Liver (tissue), 9 donors: ENCODE measurements around the gene NISCH. TPM values are rescaled to one million over a fixed set of nuclear protein-coding genes. Genes with fewer than 3 reads are reported as not detected.

Experiments
- DNase-seq: peaks from one replicate; pipeline ENCODE4 v3.0.0-alpha.2; 2017; ENCODE audit warnings: low spot score
- H3K27ac ChIP-seq, 2 donors: one replicate each; pipeline ENCODE4 v1.7.0; 2013; ENCODE audit warnings: inconsistent platforms in 2 of 2, low read length in 2 of 2, control low read depth in 1 of 2, low read depth in 1 of 2, mild to moderate bottlenecking in 1 of 2
- H3K27me3 ChIP-seq, 4 donors: one replicate each; pipeline versions ENCODE4 v1.6.1 to v1.7.0; 2013; ENCODE audit warnings: low read length in 3 of 4, inconsistent platforms in 1 of 4, mild to moderate bottlenecking in 1 of 4, moderate library complexity in 1 of 4; ENCODE audit not compliant: control insufficient read depth in 4 of 4, insufficient read depth in 4 of 4
- H3K36me3 ChIP-seq, 4 donors: one replicate each; pipeline versions ENCODE4 v1.6.1 to v1.7.0; 2013; ENCODE audit warnings: low read length in 3 of 4, mild to moderate bottlenecking in 3 of 4, low read depth in 1 of 4, moderate library complexity in 1 of 4; ENCODE audit not compliant: control insufficient read depth in 4 of 4, insufficient read depth in 3 of 4
- H3K4me1 ChIP-seq, 4 donors: one replicate each; pipeline versions ENCODE4 v1.6.1 to v1.7.0; 2013; ENCODE audit warnings: low read length in 3 of 4, mild to moderate bottlenecking in 3 of 4, moderate library complexity in 1 of 4; ENCODE audit not compliant: control insufficient read depth in 4 of 4, insufficient read depth in 4 of 4
- H3K4me3 ChIP-seq, 3 donors: one replicate each; pipeline versions ENCODE4 v1.6.1 to v1.7.0; 2013; ENCODE audit warnings: low read length in 3 of 3, control low read depth in 1 of 3, low read depth in 1 of 3, mild to moderate bottlenecking in 1 of 3
- H3K9ac ChIP-seq, 2 donors: one replicate each; pipeline ENCODE4 v1.7.0; 2013; ENCODE audit warnings: low read length in 2 of 2, mild to moderate bottlenecking in 2 of 2, moderate library complexity in 2 of 2, control low read depth in 1 of 2, low read depth in 1 of 2
- H3K9me3 ChIP-seq, 4 donors: one replicate each; pipeline versions ENCODE4 v1.6.1 to v1.7.0; 2013; ENCODE audit warnings: low read length in 3 of 4; ENCODE audit not compliant: control insufficient read depth in 4 of 4
- ATF3 ChIP-seq: IDR thresholded peaks from 2 replicates; pipeline ENCODE4 v1.6.1; 2016; ENCODE audit warnings: antibody characterized with exemption
- CTCF ChIP-seq: fragments of 150-350 bp; IDR thresholded peaks from 2 replicates; pipeline ENCODE4 v1.5.1; 2017; ENCODE audit warnings: improper control_type of control experiment, low read depth, low read length; ENCODE audit not compliant: missing input control
- EGR1 ChIP-seq, 2 donors: IDR thresholded peaks; 2 replicates each; pipeline ENCODE4 v1.6.1; 2016 to 2018; ENCODE audit warnings: antibody characterized with exemption in 2 of 2, low read depth in 2 of 2
- FOXA1 ChIP-seq: IDR thresholded peaks from 2 replicates; pipeline ENCODE4 v1.6.1; 2016; ENCODE audit warnings: antibody characterized with exemption
- FOXA2 ChIP-seq: IDR thresholded peaks from 2 replicates; pipeline ENCODE4 v1.6.1; 2016; ENCODE audit warnings: antibody characterized with exemption
- GABPA ChIP-seq, 2 donors: IDR thresholded peaks in 1 of 2; conservative IDR thresholded peaks in 1 of 2; 2 replicates each; pipeline ENCODE4 v1.6.1; 2016; ENCODE audit warnings: antibody characterized with exemption in 2 of 2, mild to moderate bottlenecking in 1 of 2, moderate library complexity in 1 of 2
- HNF4A ChIP-seq, 2 donors: conservative IDR thresholded peaks; 2 replicates each; pipeline ENCODE4 v1.6.1; 2016; ENCODE audit warnings: antibody characterized with exemption in 2 of 2, mild to moderate bottlenecking in 2 of 2
- HNF4G ChIP-seq: IDR thresholded peaks from 2 replicates; pipeline ENCODE4 v1.6.1; 2016; ENCODE audit warnings: antibody characterized with exemption
- JUND ChIP-seq, 2 donors: IDR thresholded peaks; 2 replicates each; pipeline ENCODE4 v1.6.1; 2016; ENCODE audit warnings: antibody characterized with exemption in 2 of 2
- MAX ChIP-seq: IDR thresholded peaks from 2 replicates; pipeline ENCODE4 v1.6.1; 2016; ENCODE audit warnings: antibody characterized with exemption
- NR2F2 ChIP-seq: IDR thresholded peaks from 2 replicates; pipeline ENCODE4 v1.6.1; 2016; ENCODE audit warnings: antibody characterized with exemption
- RAD21 ChIP-seq, 2 donors: IDR thresholded peaks; 2 replicates each; pipeline ENCODE4 v1.6.1; 2016; ENCODE audit warnings: antibody characterized with exemption in 2 of 2, mild to moderate bottlenecking in 2 of 2
- REST ChIP-seq: IDR thresholded peaks from 2 replicates; pipeline ENCODE4 v1.6.1; 2016; ENCODE audit warnings: antibody characterized with exemption, mild to moderate bottlenecking
- RXRA ChIP-seq, 2 donors: IDR thresholded peaks; 2 replicates each; pipeline ENCODE4 v1.6.1; 2017 to 2018; ENCODE audit warnings: antibody characterized with exemption in 2 of 2, mild to moderate bottlenecking in 1 of 2
- SP1 ChIP-seq: IDR thresholded peaks from 2 replicates; pipeline ENCODE4 v1.6.1; 2018; ENCODE audit warnings: antibody characterized with exemption, mild to moderate bottlenecking
- TAF1 ChIP-seq: conservative IDR thresholded peaks from 2 replicates; pipeline ENCODE4 v1.6.1; 2016; ENCODE audit warnings: antibody characterized with exemption, mild to moderate bottlenecking
- YY1 ChIP-seq: IDR thresholded peaks from 2 replicates; pipeline ENCODE4 v1.6.1; 2016; ENCODE audit warnings: antibody characterized with exemption, mild to moderate bottlenecking
- ZBTB33 ChIP-seq: IDR thresholded peaks from 2 replicates; pipeline ENCODE4 v1.6.1; 2016; ENCODE audit warnings: antibody characterized with exemption
- WGBS: extraction: QIAGEN DNeasy Blood & Tissue Kit; methylation state at CpG from one replicate; pipeline ENCODE4 v1.1.7; 2013; 5-methylcytosine and 5-hydroxymethylcytosine counted together
- polyA plus RNA-seq, 2 donors: library from polyadenylated mRNA; stranded (reverse) in 1 of 2; unstranded in 1 of 2; fragments of 200-250 nt in 1 of 2; fragments of >200 nt in 1 of 2; fragmentation: Nextera tagmentation in 1 of 2; extraction: Ambion mirVana in 1 of 2; gene quantifications; one replicate each; pipeline versions ENCODE4 v1.2.1 to v1.2.3, GENCODE V29; 2013 to 2015
- total RNA-seq, 2 donors: library from RNA; depleted of rRNA; stranded (reverse); fragments of >200 nt; gene quantifications; one replicate each; pipeline ENCODE4 v1.2.3, GENCODE V29; 2014
- donor health status: healthy.
- donor health status: healthy.
- donor health status: healthy.
- donor health status: healthy.
- donor health status: healthy.

NISCH gene
- total and polyA plus RNA-seq, 4 donors: 10.8 to 39.8 (median 17.6) TPM

- H3K36me3 ChIP-seq: no peaks in the 10 kb centered on the region
- peak; percentile 59 for DNase-seq
- 65% methylated on average over 5 of the region's 5 CpGs for WGBS
- H3K4me3 ChIP-seq: peak overlapping the region in 1 of 3 donors; percentile 47
- H3K27me3 ChIP-seq: no peaks in the 10 kb centered on the region
- no peak overlapping the region for H3K27ac ChIP-seq
- peaks cover 3 to 14% (median 9%) of the 10 kb centered on the region in 4 donors for H3K4me1 ChIP-seq
- H3K9me3 ChIP-seq: no peaks in the 10 kb centered on the region
- TF ChIP-seq ZBTB33: no peak
- no peak for TF ChIP-seq MAX
- no peak for TF ChIP-seq RAD21 (IDR thresholded peaks at IDR 0.05)
- TF ChIP-seq RXRA (IDR thresholded peaks at IDR 0.05): no peak
- no peak for TF ChIP-seq FOXA2
- TF ChIP-seq JUND (IDR thresholded peaks at IDR 0.05): no peak
- no peak for TF ChIP-seq YY1
- TF ChIP-seq SP1: no peak
- TF ChIP-seq GABPA (IDR thresholded peaks at IDR 0.05 in 1 of 2, conservative IDR thresholded peaks at IDR 0.05 in 1 of 2): no peak
- no peak for TF ChIP-seq TAF1
- TF ChIP-seq EGR1 (IDR thresholded peaks at IDR 0.05; ENCODE audit: low read depth in 2 of 2): no peak
- H3K9ac ChIP-seq: no peak overlapping the region
These were observed 77.1 kb downstream of the NISCH start for GRCh38 chr3:52532517-52532837.

GRCh38 chr3:52532838-52533622 lies 77.6 kb downstream of the NISCH start:
- H3K27ac ChIP-seq: no peak overlapping the region
- DNase-seq: peak; percentile 52
- H3K27me3 ChIP-seq: no peaks in the 10 kb centered on the region
- 19% methylated on average over 78 of the region's 78 CpGs for WGBS
- H3K36me3 ChIP-seq: no peaks in the 10 kb centered on the region
- H3K9ac ChIP-seq: no peak overlapping the region
- H3K4me3 ChIP-seq: peak overlapping the region in 1 of 3 donors; percentile 47
- no peak for TF ChIP-seq CTCF
- no peak for TF ChIP-seq SP1
- TF ChIP-seq MAX: no peak
- no peak for TF ChIP-seq RXRA (IDR thresholded peaks at IDR 0.05)
- TF ChIP-seq ATF3: no peak
- TF ChIP-seq HNF4G: no peak
- no peak for TF ChIP-seq REST
- no peak for TF ChIP-seq TAF1
- TF ChIP-seq FOXA2: no peak
- no peak for TF ChIP-seq NR2F2
- TF ChIP-seq RAD21 (IDR thresholded peaks at IDR 0.05): no peak
- TF ChIP-seq FOXA1: no peak
- no peak for TF ChIP-seq ZBTB33
- no peak for TF ChIP-seq HNF4A (conservative IDR thresholded peaks at IDR 0.05)
- TF ChIP-seq YY1: no peak
- TF ChIP-seq GABPA (IDR thresholded peaks at IDR 0.05 in 1 of 2, conservative IDR thresholded peaks at IDR 0.05 in 1 of 2): no peak
- no peak for TF ChIP-seq JUND (IDR thresholded peaks at IDR 0.05)
- TF ChIP-seq EGR1 (IDR thresholded peaks at IDR 0.05; ENCODE audit: low read depth in 2 of 2): no peak
- H3K9me3 ChIP-seq: no peaks in the 10 kb centered on the region
- H3K4me1 ChIP-seq: peaks cover 6 to 20% (median 15%) of the 10 kb centered on the region in 4 donors
